ENCODE data around the gene ZBP1. TPM values are rescaled to one million over a fixed set of nuclear protein-coding genes. Genes with fewer than 3 reads are reported as not detected.

ZBP1 gene
- polyA plus RNA-seq (2011; rRNA removed) (not detected in 2 replicates), polyA minus RNA-seq (2011; rRNA and poly(A)+ RNA removed) (not detected in 2 replicates)

GRCh38 chr20:57620274-57620990, at the start of gene ZBP1:
ZBP1 (minus strand) TSS chr20:57620426; CDS start chr20:57620295, 131 bp downstream.
- H3K9me3 ChIP-seq (ENCODE audit: control insufficient read depth, insufficient read depth, low read length), result no peaks in the 10 kb centered on the region
- no peaks in the 10 kb centered on the region for H3K27me3 ChIP-seq (ENCODE audit: control insufficient read depth, insufficient read depth, low read length)
- ChIA-PET POLR2A (no interaction called here), CTCF (interaction anchor here (0.8 kb wide), 1 partner anchor 571 kb away, joined by 3 read pairs; no protein-coding TSS in a partner anchor)
- no peak for DNase-seq (ENCODE audit: low read depth, low spot score)
- no peak for TF ChIP-seq CTCF (IDR thresholded peaks at IDR 0.05; ENCODE audit: low read depth, low read length)
- H3K4me3 ChIP-seq (ENCODE audit: low read depth, low read length), result no peak within 1 kb of the TSS
- no peak within 1 kb of the TSS for H3K27ac ChIP-seq (ENCODE audit: low read depth, low read length)

- Histone ChIP-seq H3K27me3 (ENCODE audit: control insufficient read depth, insufficient read depth, low read length) (no peaks in the 10 kb centered on the region), H3K27ac (ENCODE audit: low read depth, low read length) (no peak overlapping the region), H3K4me3 (ENCODE audit: low read depth, low read length) (no peak overlapping the region), H3K9me3 (ENCODE audit: control insufficient read depth, insufficient read depth, low read length) (no peaks in the 10 kb centered on the region; the same call in 1 of the 2 replicates)
- CTCF ChIA-PET, result interaction anchor here (1.6 kb wide), 1 partner anchor 16 kb away, joined by 4 read pairs; no protein-coding TSS in a partner anchor
- POLR2A ChIA-PET, result no interaction called here
- TF ChIP-seq CTCF (IDR thresholded peaks at IDR 0.05; ENCODE audit: low read depth, low read length), result no peak
- DNase-seq (ENCODE audit: low read depth, low spot score), result no peak
Observed at GRCh38 chr20:57669632-57670031, 49.4 kb upstream of the ZBP1 start.

GRCh38 chr20:57667924-57668782, 47.9 kb upstream of the ZBP1 start:
- Histone ChIP-seq H3K4me3 (ENCODE audit: low read depth, low read length) (no peak overlapping the region), H3K27ac (ENCODE audit: low read depth, low read length) (no peak overlapping the region), H3K9me3 (ENCODE audit: control insufficient read depth, insufficient read depth, low read length) (no peaks in the 10 kb centered on the region; the same call in 1 of the 2 replicates), H3K27me3 (ENCODE audit: control insufficient read depth, insufficient read depth, low read length) (no peaks in the 10 kb centered on the region)
- no peak for DNase-seq (ENCODE audit: low read depth, low spot score)
- ChIA-PET POLR2A (no interaction called here), CTCF (interaction anchor here (1.6 kb wide), 1 partner anchor 14 kb away, joined by 4 read pairs; no protein-coding TSS in a partner anchor)
- TF ChIP-seq CTCF (IDR thresholded peaks at IDR 0.05; ENCODE audit: low read depth, low read length), result no peak

GRCh38 chr20:57667388-57667787, 47.2 kb upstream of the ZBP1 start:
- CTCF ChIA-PET, result interaction anchor here (1.0 kb wide), 1 partner anchor 14 kb away, joined by 3 read pairs; no protein-coding TSS in a partner anchor
- H3K9me3 ChIP-seq (ENCODE audit: control insufficient read depth, insufficient read depth, low read length), result no peaks in the 10 kb centered on the region; the same call in 1 of the 2 replicates
- H3K27me3 ChIP-seq (ENCODE audit: control insufficient read depth, insufficient read depth, low read length), result no peaks in the 10 kb centered on the region
- DNase-seq (ENCODE audit: low read depth, low spot score), result no peak
- H3K4me3 ChIP-seq (ENCODE audit: low read depth, low read length), result no peak overlapping the region
- no peak overlapping the region for H3K27ac ChIP-seq (ENCODE audit: low read depth, low read length)
- no peak for TF ChIP-seq CTCF (IDR thresholded peaks at IDR 0.05; ENCODE audit: low read depth, low read length)
- POLR2A ChIA-PET, result no interaction called here

All from AG04450 (cell line).